B cell (primary cell): ENCODE data around the gene ZNF429. TPM values are rescaled to one million over a fixed set of nuclear protein-coding genes. Genes with fewer than 3 reads are reported as not detected.

Experiments
- ATAC-seq: fragments of 200-7000 bp; cut with Tn5 transposase; one replicate; pipeline ENCODE4 v1.10.0; 2021; ENCODE audit warnings: low read depth, mild to moderate bottlenecking, moderate number of reproducible peaks, moderate library complexity
- CTCF ChIA-PET: fragments of 350-600 bp; sonication (Branson Sonifier 250); formaldehyde crosslinking; loops from one replicate; lab custom pipeline; 2021; ENCODE audit warnings: antibody characterized with exemption, inconsistent platforms; lab: Charles Lee
- POLR2A ChIA-PET: fragments of 350-600 bp; sonication (Branson Sonifier 250); formaldehyde crosslinking; loops from one replicate; lab custom pipeline; 2021; ENCODE audit warnings: antibody characterized with exemption; lab: Charles Lee
- DNase-seq: peaks from one replicate; pipeline ENCODE4 v3.0.0; 2013
- H2AFZ ChIP-seq: 2 replicates; pipeline ENCODE4 v1.6.1; 2012; ENCODE audit warnings: mild to moderate bottlenecking, low read depth, low read length; ENCODE audit not compliant: insufficient read depth, poor library complexity, severe bottlenecking
- H3K27ac ChIP-seq, 2 donors: 1 replicate in 1 of 2; 2 replicates in 1 of 2; pipeline ENCODE4 v1.5.1; 2012 to 2013; ENCODE audit warnings: low read length in 2 of 2, mild to moderate bottlenecking in 2 of 2, moderate library complexity in 1 of 2
- H3K27me3 ChIP-seq, 4 experiments: fragments of 200-600 bp in 1 of 4; sonication (generic) in 1 of 4; replicated peaks in 1 of 4; 1 replicate in 2 of 4; 2 replicates in 2 of 4; pipeline versions ENCODE4 v1.6.1 to v1.7.0; 2013 to 2016; ENCODE audit warnings: low read length in 3 of 4, mild to moderate bottlenecking in 2 of 4, mixed read lengths in 1 of 4, moderate library complexity in 1 of 4; ENCODE audit not compliant: insufficient read depth in 4 of 4, control insufficient read depth in 3 of 4; ENCODE audit errors: control extremely low read depth in 1 of 4
- H3K36me3 ChIP-seq, 2 experiments: replicated peaks in 1 of 2; 1 replicate in 1 of 2; 2 replicates in 1 of 2; pipeline versions ENCODE4 v1.6.1 to v1.7.1; 2013; ENCODE audit warnings: low read length in 1 of 2; ENCODE audit not compliant: insufficient read depth in 2 of 2, control insufficient read depth in 1 of 2; ENCODE audit errors: control extremely low read depth in 1 of 2, extremely low read depth in 1 of 2
- H3K4me1 ChIP-seq, 2 donors: fragments of 200-600 bp in 1 of 2; sonication (generic) in 1 of 2; 1 replicate in 1 of 2; 2 replicates in 1 of 2; pipeline versions ENCODE4 v1.5.1 to v1.6.1; 2013 to 2017; ENCODE audit warnings: low read length in 2 of 2; ENCODE audit not compliant: control insufficient read depth in 2 of 2, insufficient read depth in 2 of 2
- H3K4me2 ChIP-seq: replicated peaks from 2 replicates; pipeline ENCODE3; 2012; ENCODE audit warnings: mild to moderate bottlenecking, low read depth, low read length; ENCODE audit not compliant: poor library complexity, severe bottlenecking
- H3K4me3 ChIP-seq, 5 experiments: fragments of 200-600 bp in 1 of 5; sonication (generic) in 1 of 5; 1 replicate in 3 of 5; 2 replicates in 2 of 5; pipeline versions ENCODE4 v1.5.1 to v1.7.0; 2011 to 2016; ENCODE audit warnings: low read length in 4 of 5, mild to moderate bottlenecking in 4 of 5, low read depth in 2 of 5, control low read depth in 1 of 5, moderate library complexity in 1 of 5; ENCODE audit not compliant: insufficient read depth in 1 of 5; ENCODE audit errors: control extremely low read depth in 1 of 5, extremely low read depth in 1 of 5
- H3K79me2 ChIP-seq: fragments of 200-600 bp; sonication (generic); one replicate; pipeline ENCODE4 v1.6.0; 2016; ENCODE audit warnings: low read length; ENCODE audit not compliant: control insufficient read depth, insufficient read depth
- H3K9ac ChIP-seq: fragments of 200-600 bp; sonication (generic); 2 replicates; pipeline ENCODE4 v1.6.1; 2017; ENCODE audit warnings: mild to moderate bottlenecking, low read length, moderate library complexity
- H3K9me3 ChIP-seq, 3 donors: one replicate each; pipeline versions ENCODE4 v1.6.1 to v1.7.1; 2013; ENCODE audit warnings: low read length in 2 of 3; ENCODE audit not compliant: control insufficient read depth in 2 of 3, insufficient read depth in 1 of 3; ENCODE audit errors: control extremely low read depth in 1 of 3
- H4K20me1 ChIP-seq: 2 replicates; pipeline ENCODE4 v1.6.0; 2012; ENCODE audit warnings: mild to moderate bottlenecking, low read length; ENCODE audit not compliant: insufficient read depth, control insufficient read depth, poor library complexity, severe bottlenecking
- H3K27ac Mint-ChIP-seq: one replicate; pipeline ENCODE4 v1.8.0; 2021; ENCODE audit warnings: mixed read lengths
- H3K27me3 Mint-ChIP-seq: one replicate; pipeline ENCODE4 v1.8.0; 2021; ENCODE audit warnings: mixed read lengths
- H3K4me1 Mint-ChIP-seq: one replicate; pipeline ENCODE4 v1.8.0; 2021; ENCODE audit warnings: mixed read lengths
- H3K4me3 Mint-ChIP-seq: one replicate; pipeline ENCODE4 v1.8.0; 2021; ENCODE audit warnings: mixed read lengths
- H3K9me3 Mint-ChIP-seq: one replicate; pipeline ENCODE4 v1.8.0; 2022; ENCODE audit warnings: mixed read lengths; ENCODE audit not compliant: insufficient read depth
- EZH2 ChIP-seq: IDR thresholded peaks from 2 replicates; pipeline ENCODE4 v1.6.1; 2012; ENCODE audit warnings: borderline replicate concordance, low read depth, mild to moderate bottlenecking, moderate library complexity, low read length; ENCODE audit not compliant: insufficient read depth, poor library complexity, severe bottlenecking
- WGBS: methylation state at CpG from one replicate; pipeline ENCODE4 v1.1.5; 2013; ENCODE audit warnings: missing lambda C conversion rate; ENCODE audit not compliant: insufficient coverage; 5-methylcytosine and 5-hydroxymethylcytosine counted together
- intact Hi-C: fragments of 100-400 bp; cut with micrococcal nuclease; formaldehyde crosslinking; loops from one replicate; pipeline ENCODE4 v1.10.0; 2022
- polyA plus RNA-seq: library from polyadenylated mRNA; depleted of rRNA; stranded (reverse); fragments of >200 nt; gene quantifications from 2 replicates; pipeline ENCODE4 v1.2.3, GENCODE V29; 2012
- total RNA-seq, 2 donors: library from RNA; stranded (reverse); fragments of 120-200 nt in 1 of 2; gene quantifications; 1 replicate in 1 of 2; 2 replicates in 1 of 2; pipeline versions ENCODE4 v1.2.3 to v1.2.4, GENCODE V29; 2013 to 2022
- TF ChIP-seq, protein P1 (sequence below): fragments of 200-600 bp; IDR thresholded peaks from one replicate; pipeline ENCODE4 v1.8.0; 2022; ENCODE audit warnings: antibody characterized with exemption, mild to moderate bottlenecking

ZNF429 gene
- total and polyA plus RNA-seq, 2 donors (not counting 1 experiment from before 2014, with no cell fraction given), result 15.8 to 23.2 TPM

DNA sequence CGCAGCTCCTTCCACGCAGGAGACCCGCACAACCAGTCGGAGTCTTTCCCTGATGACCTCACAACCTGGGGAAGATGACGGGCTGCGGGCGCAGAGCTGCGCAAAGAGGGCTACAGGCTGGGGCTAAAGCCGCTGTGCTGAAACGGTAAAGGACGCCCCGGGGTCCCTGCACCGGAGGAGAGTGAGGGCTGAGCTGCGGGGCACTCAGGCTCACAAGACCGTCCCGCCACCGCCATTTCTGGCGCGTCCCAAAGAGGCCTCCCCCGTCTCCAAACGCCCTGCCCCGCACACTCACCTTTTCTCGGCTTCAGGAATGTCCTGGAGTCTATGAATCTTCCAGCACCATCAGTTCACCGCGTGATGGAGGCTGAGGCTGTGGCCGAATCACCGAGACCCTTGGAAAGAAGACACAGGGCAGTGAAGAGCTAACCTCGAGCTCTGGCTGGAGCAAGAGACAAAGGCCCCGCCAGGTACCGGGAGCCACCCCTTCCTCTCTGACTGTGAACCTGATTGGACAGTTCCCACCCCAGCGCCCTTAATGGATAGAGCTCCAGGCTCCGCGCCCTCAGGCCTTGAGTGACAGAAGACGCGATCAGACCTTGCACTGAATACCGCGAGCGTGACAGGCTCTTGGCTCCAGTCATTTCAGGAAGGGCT lies 41.8 kb upstream of the ZNF429 start:
- peak overlapping the region; percentile 19 to 64 (median 44) for H3K4me3 ChIP-seq
- Mint-ChIP-seq H3K27ac (peak overlapping the region; percentile 65), H3K27me3 (no peaks in the 10 kb centered on the region), H3K4me1 (peaks cover 6% of the 10 kb centered on the region), H3K4me3 (peak overlapping the region; percentile 96), H3K9me3 (no peaks in the 10 kb centered on the region)
- intact Hi-C loops, result no loop called here
- ATAC-seq (peak; percentile 90), DNase-seq (peak; percentile 65)
- TF ChIP-seq, protein P1, sequence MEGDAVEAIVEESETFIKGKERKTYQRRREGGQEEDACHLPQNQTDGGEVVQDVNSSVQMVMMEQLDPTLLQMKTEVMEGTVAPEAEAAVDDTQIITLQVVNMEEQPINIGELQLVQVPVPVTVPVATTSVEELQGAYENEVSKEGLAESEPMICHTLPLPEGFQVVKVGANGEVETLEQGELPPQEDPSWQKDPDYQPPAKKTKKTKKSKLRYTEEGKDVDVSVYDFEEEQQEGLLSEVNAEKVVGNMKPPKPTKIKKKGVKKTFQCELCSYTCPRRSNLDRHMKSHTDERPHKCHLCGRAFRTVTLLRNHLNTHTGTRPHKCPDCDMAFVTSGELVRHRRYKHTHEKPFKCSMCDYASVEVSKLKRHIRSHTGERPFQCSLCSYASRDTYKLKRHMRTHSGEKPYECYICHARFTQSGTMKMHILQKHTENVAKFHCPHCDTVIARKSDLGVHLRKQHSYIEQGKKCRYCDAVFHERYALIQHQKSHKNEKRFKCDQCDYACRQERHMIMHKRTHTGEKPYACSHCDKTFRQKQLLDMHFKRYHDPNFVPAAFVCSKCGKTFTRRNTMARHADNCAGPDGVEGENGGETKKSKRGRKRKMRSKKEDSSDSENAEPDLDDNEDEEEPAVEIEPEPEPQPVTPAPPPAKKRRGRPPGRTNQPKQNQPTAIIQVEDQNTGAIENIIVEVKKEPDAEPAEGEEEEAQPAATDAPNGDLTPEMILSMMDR, result no peak
- TF ChIP-seq EZH2, result no peak
- H3K9ac ChIP-seq, result peak overlapping the region; percentile 69
- H2AFZ ChIP-seq, result peak overlapping the region; percentile 88
- no peaks in the 10 kb centered on the region for H3K36me3 ChIP-seq
- H3K27ac ChIP-seq, result no peak overlapping the region
- H4K20me1 ChIP-seq, result no peaks in the 10 kb centered on the region
- peak overlapping the region; percentile 80 for H3K4me2 ChIP-seq
- peaks cover 0 to 53% (median 0%) of the 10 kb centered on the region in 3 donors for H3K9me3 ChIP-seq
- ChIA-PET CTCF (interaction anchor here (0.6 to 0.7 kb wide), 2 partner anchors 51 to 1239 kb away, joined by 3 read pairs; no protein-coding TSS in a partner anchor), POLR2A (interaction anchor here (0.6 kb wide), 1 partner anchor 1214 kb away, joined by 7 read pairs; no protein-coding TSS in a partner anchor)
- 4% methylated on average over 35 of the region's 38 CpGs for WGBS
- no peaks in the 10 kb centered on the region for H3K79me2 ChIP-seq
- H3K4me1 ChIP-seq, result peaks cover 0 to 10% of the 10 kb centered on the region in 2 donors
- H3K27me3 ChIP-seq, result peaks cover 0 to 12% (median 0%) of the 10 kb centered on the region in 4 experiments

DNA sequence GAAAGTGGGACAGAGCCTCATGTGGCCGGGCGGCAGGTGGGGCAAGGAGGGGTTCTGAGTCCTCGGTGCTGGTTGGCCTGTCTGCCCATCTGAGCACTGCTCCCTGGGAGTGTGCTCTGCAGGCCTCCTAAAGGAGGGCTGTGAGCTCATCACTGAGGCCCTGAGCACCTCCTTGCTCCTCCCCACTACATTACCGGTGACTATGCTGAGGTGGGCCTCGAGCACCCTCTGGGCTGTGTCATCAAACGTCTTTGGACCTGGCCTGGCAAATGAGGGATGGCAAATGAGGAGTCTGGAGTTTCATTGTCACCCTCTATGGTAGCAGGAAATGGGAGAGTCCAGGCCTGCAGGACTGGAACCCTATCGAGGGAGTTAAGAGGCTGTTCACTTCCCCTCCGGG lies 38.8 kb upstream of the ZNF429 start:
- H2AFZ ChIP-seq, result no peak overlapping the region
- CTCF ChIA-PET, result no interaction called here
- no peak for TF ChIP-seq EZH2
- TF ChIP-seq, protein P1, result no peak

More for the DNA sequence above, 38.8 kb upstream of the ZNF429 start:
- H3K27me3 Mint-ChIP-seq, result no peaks in the 10 kb centered on the region
- Histone ChIP-seq H3K9me3 (peaks cover 0 to 34% (median 0%) of the 10 kb centered on the region in 3 donors), H3K4me1 (peaks cover 0 to 10% of the 10 kb centered on the region in 2 donors), H3K79me2 (no peaks in the 10 kb centered on the region), H3K27me3 (peaks cover 0 to 12% (median 0%) of the 10 kb centered on the region in 4 experiments), H3K9ac (no peak overlapping the region), H3K4me3 (no peak overlapping the region), H3K36me3 (no peaks in the 10 kb centered on the region), H3K4me2 (no peak overlapping the region), H3K27ac (no peak overlapping the region), H4K20me1 (no peaks in the 10 kb centered on the region)
- H3K4me3 Mint-ChIP-seq, result no peak overlapping the region
- POLR2A ChIA-PET, result no interaction called here
- H3K27ac Mint-ChIP-seq, result no peak overlapping the region
- ATAC-seq, result no peak
- H3K4me1 Mint-ChIP-seq, result peaks cover 6% of the 10 kb centered on the region
- intact Hi-C loops, result no loop called here
- H3K9me3 Mint-ChIP-seq, result no peaks in the 10 kb centered on the region
- WGBS, result 92% methylated on average over 6 of the region's 8 CpGs
- DNase-seq, result no peak
